ENCODE data around the gene PARD3B. TPM values are rescaled to one million over a fixed set of nuclear protein-coding genes. Genes with fewer than 3 reads are reported as not detected.

Gene PARD3B
- total RNA-seq, 1 experiment from 2014 or later: 10.1 TPM

GRCh38 chr2:204881655-204882054, 336.4 kb downstream of the PARD3B start:
- no peak for DNase-seq
- no peak for TF ChIP-seq CTCF (IDR thresholded peaks at IDR 0.05; ENCODE audit: unreplicated experiment)
- Mint-ChIP-seq H3K4me1 (ENCODE audit: low read depth, unreplicated experiment) (no peaks in the 10 kb centered on the region), H3K9me3 (ENCODE audit: low read depth, unreplicated experiment) (no peaks in the 10 kb centered on the region), H3K4me3 (ENCODE audit: low read depth, unreplicated experiment) (no peak overlapping the region), H3K36me3 (ENCODE audit: insufficient read depth, unreplicated experiment) (no peaks in the 10 kb centered on the region), H3K27ac (ENCODE audit: unreplicated experiment) (no peak overlapping the region), H3K27me3 (ENCODE audit: unreplicated experiment) (no peaks in the 10 kb centered on the region)
- CTCF ChIA-PET: no interaction called here
- intact Hi-C loops (cut with micrococcal nuclease; ENCODE audit: unreplicated experiment): no loop called here
- no TSS peak for BruUV-seq (replicated peaks)

- CTCF ChIA-PET: interaction anchor here (0.9 to 1.5 kb wide), 2 partner anchors 790 to 797 kb away, joined by 3 to 5 read pairs; partner anchors contain the start of gene NRP2
- intact Hi-C loops (cut with micrococcal nuclease; ENCODE audit: unreplicated experiment): loop anchor here (1.0 kb wide), 1 partner anchor 791 kb away; no protein-coding TSS in a partner anchor
- Mint-ChIP-seq H3K27me3 (ENCODE audit: unreplicated experiment) (no peaks in the 10 kb centered on the region), H3K9me3 (ENCODE audit: low read depth, unreplicated experiment) (no peaks in the 10 kb centered on the region), H3K27ac (ENCODE audit: unreplicated experiment) (no peak overlapping the region), H3K4me3 (ENCODE audit: low read depth, unreplicated experiment) (no peak overlapping the region), H3K36me3 (ENCODE audit: insufficient read depth, unreplicated experiment) (no peaks in the 10 kb centered on the region), H3K4me1 (ENCODE audit: low read depth, unreplicated experiment) (no peaks in the 10 kb centered on the region)
- DNase-seq: peak; percentile 11
- no peak for TF ChIP-seq CTCF (IDR thresholded peaks at IDR 0.05; ENCODE audit: unreplicated experiment)
- BruUV-seq (replicated peaks): no TSS peak
Observed at GRCh38 chr2:204885747-204886146, 340.5 kb downstream of the PARD3B start.

DNA sequence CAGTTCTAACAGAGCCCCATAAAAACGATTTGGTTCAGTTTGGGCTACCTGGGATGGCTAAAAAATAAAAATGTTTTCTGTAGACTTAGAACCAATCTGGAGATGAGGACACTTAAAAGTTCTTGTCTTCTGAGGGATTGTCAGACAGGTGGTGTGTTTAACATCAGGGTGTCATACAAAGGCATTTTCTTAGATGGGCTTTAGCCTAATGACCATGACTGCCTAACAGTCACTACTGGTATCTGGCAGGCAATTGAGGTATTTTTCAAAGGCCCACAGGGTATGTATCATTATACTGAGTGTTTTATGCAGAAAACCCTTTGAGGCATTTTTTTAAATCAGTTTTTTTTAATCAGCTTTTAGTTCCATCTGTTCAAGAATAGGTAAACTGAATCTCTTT, 341.4 kb downstream of the PARD3B start:
- TF ChIP-seq CTCF (IDR thresholded peaks at IDR 0.05; ENCODE audit: unreplicated experiment): no peak

DNA sequence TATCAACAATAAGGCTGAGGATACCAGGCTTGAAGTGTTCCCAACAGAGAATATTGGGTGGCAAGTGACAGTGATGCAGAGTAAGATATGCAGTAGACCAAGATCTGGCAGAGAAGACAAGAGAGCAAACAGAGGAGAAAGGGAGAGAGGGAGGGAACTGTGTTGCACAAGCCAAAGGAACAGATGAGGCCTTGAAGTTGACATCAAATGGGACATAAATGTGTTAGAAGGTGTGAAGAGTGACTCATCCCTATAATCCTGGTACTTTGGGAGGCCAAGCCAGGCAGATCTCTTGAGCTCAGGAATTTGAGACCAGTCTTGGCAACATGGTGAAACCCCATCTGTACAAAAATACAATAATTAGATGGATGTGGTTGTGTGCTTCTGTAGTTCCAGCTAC, 342.9 kb downstream of the PARD3B start:
- TF ChIP-seq CTCF (IDR thresholded peaks at IDR 0.05; ENCODE audit: unreplicated experiment): no peak
- Mint-ChIP-seq H3K4me3 (ENCODE audit: low read depth, unreplicated experiment) (no peak overlapping the region), H3K9me3 (ENCODE audit: low read depth, unreplicated experiment) (no peaks in the 10 kb centered on the region), H3K27ac (ENCODE audit: unreplicated experiment) (no peak overlapping the region), H3K36me3 (ENCODE audit: insufficient read depth, unreplicated experiment) (no peaks in the 10 kb centered on the region), H3K4me1 (ENCODE audit: low read depth, unreplicated experiment) (no peaks in the 10 kb centered on the region), H3K27me3 (ENCODE audit: unreplicated experiment) (no peaks in the 10 kb centered on the region)
- BruUV-seq (replicated peaks): no TSS peak
- CTCF ChIA-PET: no interaction called here
- intact Hi-C loops (cut with micrococcal nuclease; ENCODE audit: unreplicated experiment): no loop called here
- no peak for DNase-seq

More for the DNA sequence above, 341.4 kb downstream of the PARD3B start:
- intact Hi-C loops (cut with micrococcal nuclease; ENCODE audit: unreplicated experiment): no loop called here
- Mint-ChIP-seq H3K27me3 (ENCODE audit: unreplicated experiment) (no peaks in the 10 kb centered on the region), H3K36me3 (ENCODE audit: insufficient read depth, unreplicated experiment) (no peaks in the 10 kb centered on the region), H3K27ac (ENCODE audit: unreplicated experiment) (no peak overlapping the region), H3K4me3 (ENCODE audit: low read depth, unreplicated experiment) (no peak overlapping the region), H3K4me1 (ENCODE audit: low read depth, unreplicated experiment) (no peaks in the 10 kb centered on the region), H3K9me3 (ENCODE audit: low read depth, unreplicated experiment) (no peaks in the 10 kb centered on the region)
- CTCF ChIA-PET: interaction anchor here (1.5 kb wide), 1 partner anchor 789 kb away, joined by 5 read pairs; no protein-coding TSS in a partner anchor
- BruUV-seq (replicated peaks): no TSS peak
- no peak for DNase-seq
